HG03095 (cell line): Measurements from ENCODE around the gene RERG.

Experiments
- ATAC-seq: cut with Tn5 transposase; IDR thresholded peaks from one replicate; pipeline ENCODE4 v1.9.1; 2021; ENCODE audit warnings: moderate library complexity; ENCODE audit not compliant: unreplicated experiment

The RERG gene

GRCh38 chr12:15220451-15220850 is 766 bp downstream of the RERG start:
- no peak for ATAC-seq

GRCh38 chr12:15218794-15219193 is 2.4 kb downstream of the RERG start:
- no peak for ATAC-seq

GRCh38 chr12:15216036-15216889 is 5.0 kb downstream of the RERG start:
- ATAC-seq, result no peak

GRCh38 chr12:15214851-15215601 is 6.2 kb downstream of the RERG start:
- no peak for ATAC-seq

GRCh38 chr12:15212930-15213329 is 8.3 kb downstream of the RERG start:
- no peak for ATAC-seq

GRCh38 chr12:15209782-15210181 is 11.4 kb downstream of the RERG start:
- no peak for ATAC-seq

- no peak for ATAC-seq
Measured at GRCh38 chr12:15208871-15209656, 12.2 kb downstream of the RERG start.

- no peak for ATAC-seq
Measured at GRCh38 chr12:15208140-15208539, 13.1 kb downstream of the RERG start.

- ATAC-seq, result no peak
Measured at GRCh38 chr12:15206831-15207389, 14.3 kb downstream of the RERG start.

- no peak for ATAC-seq
Measured at GRCh38 chr12:15206338-15206737, 14.9 kb downstream of the RERG start.

- ATAC-seq, result no peak
Measured at GRCh38 chr12:15205341-15206010, 15.7 kb downstream of the RERG start.

GRCh38 chr12:15201456-15201855 is 19.8 kb downstream of the RERG start:
- no peak for ATAC-seq

GRCh38 chr12:15201056-15201455 is 20.2 kb downstream of the RERG start:
- no peak for ATAC-seq

GRCh38 chr12:15200641-15201040 is 20.6 kb downstream of the RERG start:
- ATAC-seq, result no peak

GRCh38 chr12:15199930-15200329 is 21.3 kb downstream of the RERG start:
- no peak for ATAC-seq

GRCh38 chr12:15196678-15197505 is 24.3 kb downstream of the RERG start:
- ATAC-seq, result no peak

- no peak for ATAC-seq
Measured at GRCh38 chr12:15196221-15196620, 25.0 kb downstream of the RERG start.

GRCh38 chr12:15194456-15195368 is 26.5 kb downstream of the RERG start:
- no peak for ATAC-seq

GRCh38 chr12:15193946-15194345 is 27.3 kb downstream of the RERG start:
- ATAC-seq, result no peak
